ENCODE data around the gene PFKFB2.
"Not testable (repeated sequence)": the region's sequence is repeated elsewhere in the genome, so short reads cannot be mapped to it uniquely, and the experiment has no call there.

PFKFB2 gene

GRCh38 chr1:207039380-207040180, 13.5 kb upstream of the PFKFB2 start:
- TF ChIP-seq POLR2A (IDR thresholded peaks at IDR 0.05; ENCODE audit: low read depth, low read length), result no peak
- no peak for DNase-seq (ENCODE audit: insufficient read length, low spot score)

GRCh38 chr1:207040181-207040533, 12.9 kb upstream of the PFKFB2 start:
- no peak for TF ChIP-seq POLR2A (IDR thresholded peaks at IDR 0.05; ENCODE audit: low read depth, low read length)
- DNase-seq (ENCODE audit: insufficient read length, low spot score), result no peak
- no peak for FAIRE-seq

More at GRCh38 chr1:207039380-207040180, 13.5 kb upstream of the PFKFB2 start:
- FAIRE-seq, result no peak

DNA sequence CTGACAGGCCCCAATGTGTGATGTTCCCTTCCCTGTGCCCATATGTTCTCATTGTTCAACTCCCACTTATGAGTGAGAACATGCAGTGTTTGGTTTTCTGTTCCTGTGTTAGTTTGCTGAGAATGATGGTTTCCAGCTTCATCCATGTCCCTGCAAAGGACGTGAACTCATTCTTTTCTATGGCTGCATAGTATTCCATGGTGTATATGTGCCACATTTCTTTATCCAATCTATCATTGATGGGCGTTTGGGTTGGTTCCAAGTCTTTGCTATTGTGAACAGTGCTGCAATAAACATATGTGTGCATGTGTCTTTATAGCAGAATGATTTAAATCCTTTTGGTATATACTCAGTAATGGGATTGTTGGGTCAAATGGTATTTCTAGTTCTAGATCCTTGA, 11.7 kb upstream of the PFKFB2 start:
- DNase-seq (ENCODE audit: insufficient read length, low spot score); FAIRE-seq: not testable (repeated sequence)

DNA sequence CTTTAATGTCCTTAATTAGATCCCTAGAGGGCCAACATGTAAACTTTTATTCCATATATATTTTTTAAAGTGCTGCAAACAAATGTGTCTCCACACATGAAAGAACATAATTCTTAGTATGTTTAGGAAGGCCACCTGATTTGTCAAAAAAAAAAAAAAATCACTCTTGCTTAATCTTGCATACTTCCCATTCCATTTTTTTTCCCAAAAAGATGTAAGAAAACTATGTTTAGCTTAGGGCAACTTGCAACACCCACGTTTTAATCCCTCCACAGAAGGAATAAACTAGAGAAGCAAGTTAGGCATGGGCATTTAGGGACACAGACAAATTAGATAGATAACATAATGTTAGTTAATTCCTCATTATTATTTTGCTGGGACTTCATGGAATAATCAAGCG, 7.6 kb upstream of the PFKFB2 start:
- FAIRE-seq, result no peak
- no peak for DNase-seq (ENCODE audit: insufficient read length, low spot score)
- no peak for TF ChIP-seq POLR2A (IDR thresholded peaks at IDR 0.05; ENCODE audit: low read depth, low read length)

DNA sequence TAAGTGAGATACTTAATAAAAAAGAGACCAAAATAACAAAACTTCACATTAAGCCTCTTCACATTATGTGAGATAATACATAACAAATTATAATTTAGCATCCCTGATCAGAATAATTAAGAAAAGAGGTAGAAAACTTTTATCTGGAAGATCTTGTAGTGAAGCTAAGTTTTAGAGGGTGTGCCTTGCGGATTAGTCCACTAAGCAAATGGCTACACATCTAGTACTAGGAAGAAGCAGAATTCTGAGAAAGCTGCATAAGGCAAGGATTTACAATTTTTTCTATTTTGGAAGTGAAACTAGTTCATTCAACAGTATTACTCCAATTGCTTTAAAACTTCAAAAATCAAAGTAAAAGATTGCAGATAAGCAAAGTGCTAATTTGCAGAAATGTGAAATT, 5.6 kb upstream of the PFKFB2 start:
- FAIRE-seq, result no peak

DNA sequence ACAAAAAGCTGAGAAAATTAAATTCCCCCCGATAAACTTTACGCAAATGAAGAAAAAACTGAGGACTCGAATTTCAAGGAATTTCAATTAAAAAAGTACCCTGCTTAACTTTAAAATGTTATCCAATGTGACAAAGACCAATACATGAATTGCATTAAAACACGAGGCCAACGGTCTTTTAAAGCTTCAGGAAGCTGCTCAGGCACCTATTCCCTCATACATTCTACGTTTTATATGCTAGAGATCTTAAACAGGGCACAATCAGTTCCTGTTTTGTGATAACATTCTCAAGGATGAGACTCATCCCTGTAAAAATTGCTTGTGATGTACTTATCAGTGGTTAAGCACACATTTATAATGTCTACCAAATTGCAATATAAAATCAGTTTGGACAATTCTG, 5.0 kb upstream of the PFKFB2 start:
- DNase-seq (ENCODE audit: insufficient read length, low spot score), result no peak
- FAIRE-seq, result no peak
- TF ChIP-seq POLR2A (IDR thresholded peaks at IDR 0.05; ENCODE audit: low read depth, low read length), result no peak

More for the DNA sequence above, 5.6 kb upstream of the PFKFB2 start:
- no peak for TF ChIP-seq POLR2A (IDR thresholded peaks at IDR 0.05; ENCODE audit: low read depth, low read length)
- DNase-seq (ENCODE audit: insufficient read length, low spot score), result no peak

- no peak for TF ChIP-seq POLR2A (IDR thresholded peaks at IDR 0.05; ENCODE audit: low read depth, low read length)
- no peak for FAIRE-seq
- no peak for DNase-seq (ENCODE audit: insufficient read length, low spot score)
Measured at GRCh38 chr1:207049054-207049453, 4.0 kb upstream of the PFKFB2 start.

GRCh38 chr1:207049514-207049913, 3.6 kb upstream of the PFKFB2 start:
- FAIRE-seq (no peak), DNase-seq (ENCODE audit: insufficient read length, low spot score) (no peak)
- TF ChIP-seq POLR2A (IDR thresholded peaks at IDR 0.05; ENCODE audit: low read depth, low read length), result no peak

GRCh38 chr1:207049974-207050391, 3.1 kb upstream of the PFKFB2 start:
- FAIRE-seq (no peak), DNase-seq (ENCODE audit: insufficient read length, low spot score) (no peak)
- no peak for TF ChIP-seq POLR2A (IDR thresholded peaks at IDR 0.05; ENCODE audit: low read depth, low read length)

GRCh38 chr1:207050480-207051190, 2.4 kb upstream of the PFKFB2 start:
- no peak for FAIRE-seq
- peak; percentile 76 for TF ChIP-seq POLR2A (IDR thresholded peaks at IDR 0.05; ENCODE audit: low read depth, low read length)
- peak; percentile 53 for DNase-seq (ENCODE audit: insufficient read length, low spot score)

GRCh38 chr1:207051191-207051943, 1.7 kb upstream of the PFKFB2 start, which contains the start of gene YOD1:
YOD1 (minus strand) TSS chr1:207051208; CDS start chr1:207051030, 178 bp downstream.
- no peak for TF ChIP-seq POLR2A (IDR thresholded peaks at IDR 0.05; ENCODE audit: low read depth, low read length)
- FAIRE-seq (peak; percentile 96), DNase-seq (ENCODE audit: insufficient read length, low spot score) (peak; percentile 61)

DNA sequence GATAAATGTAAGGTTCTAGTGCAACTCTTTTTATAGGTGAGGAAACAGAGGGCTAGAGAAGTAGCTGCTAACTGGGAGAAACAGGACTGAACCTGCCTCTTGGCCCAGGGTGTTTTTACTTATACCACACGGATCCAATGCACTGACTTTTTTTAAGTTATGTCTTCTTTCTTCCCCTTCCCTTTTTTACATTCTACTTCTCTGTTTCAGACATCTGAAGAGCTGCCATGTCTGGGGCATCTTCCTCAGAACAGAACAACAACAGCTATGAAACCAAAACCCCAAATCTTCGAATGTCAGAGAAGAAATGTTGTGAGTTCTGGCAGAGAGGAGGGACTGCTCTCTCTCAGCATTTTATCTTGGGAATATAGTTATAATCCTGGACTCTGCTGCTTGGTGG, 1.4 kb downstream of the PFKFB2 start:
- DNase-seq (ENCODE audit: insufficient read length, low spot score) (no peak), FAIRE-seq (no peak)
- no peak for TF ChIP-seq POLR2A (IDR thresholded peaks at IDR 0.05; ENCODE audit: low read depth, low read length)

GRCh38 chr1:207055386-207056001, 2.4 kb downstream of the PFKFB2 start:
- TF ChIP-seq POLR2A (IDR thresholded peaks at IDR 0.05; ENCODE audit: low read depth, low read length), result no peak
- FAIRE-seq (no peak), DNase-seq (ENCODE audit: insufficient read length, low spot score) (no peak)

DNA sequence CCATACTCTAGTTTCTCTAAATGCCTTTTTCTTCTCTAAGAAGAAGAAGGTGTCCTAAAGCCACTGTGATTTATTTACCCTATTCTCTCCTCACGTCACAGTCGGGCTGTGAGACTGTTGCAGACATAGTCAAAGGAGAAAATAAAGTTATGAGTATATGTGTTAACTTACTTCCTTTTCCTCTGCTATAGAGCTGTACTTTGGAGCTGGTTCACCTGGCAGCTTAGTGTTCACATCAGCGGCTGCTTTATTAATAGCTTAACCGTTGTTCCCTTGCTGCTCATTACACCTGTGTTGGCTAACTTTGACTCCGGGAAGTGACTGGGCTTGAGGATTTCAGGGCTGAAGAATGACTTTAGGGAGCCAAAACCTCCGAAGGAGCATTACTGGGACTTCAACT, 3.6 kb downstream of the PFKFB2 start:
- FAIRE-seq (no peak), DNase-seq (ENCODE audit: insufficient read length, low spot score) (no peak)
- no peak for TF ChIP-seq POLR2A (IDR thresholded peaks at IDR 0.05; ENCODE audit: low read depth, low read length)

Data from H54 (cell line).